ENCODE data around the gene TTLL4.

GRCh38 chr2:218748741-218749441 is 38.3 kb downstream of the TTLL4 start:
- TF ChIP-seq GABPA (IDR thresholded peaks at IDR 0.05; ENCODE audit: borderline replicate concordance, insufficient read depth, low read length) (no peak), BACH1 (IDR thresholded peaks at IDR 0.05; ENCODE audit: low read length) (no peak)

All from H1 (cell line).